Activated T-helper 1 cell treated with anti-CD3 and anti-CD28 coated beads, Interleukin-12 subunit alpha, Interleukin-12 subunit beta, Interleukin-2, Interleukin-4 antibody, amounts not matched to agents 30 ng/mL and 10 ng/mL and 1 ng/mL, durations not matched to agents 14 hours and 24 hours and 36 hours (primary cell): ENCODE measurements around the gene GALNS. TPM values are rescaled to one million over a fixed set of nuclear protein-coding genes. Genes with fewer than 3 reads are reported as not detected.

Experiments
- DNase-seq: peaks from one replicate; pipeline ENCODE4 v3.0.0; 2021; ENCODE audit warnings: low spot score
- H3K27ac Mint-ChIP-seq: one replicate; pipeline ENCODE4 v1.8.0; 2021; ENCODE audit warnings: mild to moderate bottlenecking, mixed read lengths
- H3K27me3 Mint-ChIP-seq: one replicate; pipeline ENCODE4 v1.8.0; 2022; ENCODE audit warnings: mild to moderate bottlenecking, moderate library complexity, mixed read lengths; ENCODE audit not compliant: insufficient read depth
- H3K36me3 Mint-ChIP-seq: one replicate; pipeline ENCODE4 v1.8.0; 2021; ENCODE audit warnings: low read depth, mixed read lengths
- H3K4me1 Mint-ChIP-seq: one replicate; pipeline ENCODE4 v1.8.0; 2021; ENCODE audit warnings: low read depth, mixed read lengths
- H3K4me3 Mint-ChIP-seq: one replicate; pipeline ENCODE4 v1.8.0; 2021; ENCODE audit warnings: mild to moderate bottlenecking, moderate library complexity, mixed read lengths
- H3K9me3 Mint-ChIP-seq: one replicate; pipeline ENCODE4 v1.8.0; 2021; ENCODE audit warnings: mixed read lengths
- intact Hi-C: fragments of 100-400 bp; cut with micrococcal nuclease; formaldehyde crosslinking; loops from one replicate; pipeline ENCODE4 v1.15.1; 2024
- total RNA-seq: library from RNA; stranded (reverse); gene quantifications from 2 replicates; pipeline ENCODE4 v1.2.3, GENCODE V29; 2022

The GALNS gene
- total RNA-seq, 1 donor from 2014 or later = 21.9 TPM

GRCh38 chr16:88840600-88841215 lies 16.0 kb downstream of the GALNS start:
- Mint-ChIP-seq H3K9me3 (no peaks in the 10 kb centered on the region), H3K4me1 (no peaks in the 10 kb centered on the region), H3K36me3 (no peaks in the 10 kb centered on the region), H3K27ac (no peak overlapping the region), H3K27me3 (no peaks in the 10 kb centered on the region), H3K4me3 (no peak overlapping the region)
- intact Hi-C loops = no loop called here
- DNase-seq = no peak

GRCh38 chr16:88839745-88840599 lies 16.8 kb downstream of the GALNS start:
- no peak for DNase-seq
- Mint-ChIP-seq H3K27ac (no peak overlapping the region), H3K27me3 (no peaks in the 10 kb centered on the region), H3K9me3 (no peaks in the 10 kb centered on the region), H3K4me1 (no peaks in the 10 kb centered on the region), H3K4me3 (no peak overlapping the region), H3K36me3 (no peaks in the 10 kb centered on the region)
- intact Hi-C loops = no loop called here

- Mint-ChIP-seq H3K4me1 (no peaks in the 10 kb centered on the region), H3K36me3 (no peaks in the 10 kb centered on the region), H3K27me3 (no peaks in the 10 kb centered on the region), H3K27ac (no peak overlapping the region), H3K4me3 (no peak overlapping the region), H3K9me3 (no peaks in the 10 kb centered on the region)
- DNase-seq = no peak
- intact Hi-C loops = no loop called here
Measured at GRCh38 chr16:88839026-88839529, 17.7 kb downstream of the GALNS start.

- intact Hi-C loops = no loop called here
- H3K36me3 Mint-ChIP-seq = no peaks in the 10 kb centered on the region
- no peak for DNase-seq
- H3K9me3 Mint-ChIP-seq = no peaks in the 10 kb centered on the region
- H3K4me1 Mint-ChIP-seq = no peaks in the 10 kb centered on the region
- H3K27me3 Mint-ChIP-seq = no peaks in the 10 kb centered on the region
- no peak overlapping the region for H3K27ac Mint-ChIP-seq
- H3K4me3 Mint-ChIP-seq = no peak overlapping the region
Measured at GRCh38 chr16:88838566-88838965, 18.2 kb downstream of the GALNS start.

GRCh38 chr16:88837806-88838205 lies 18.9 kb downstream of the GALNS start:
- no peak for DNase-seq
- Mint-ChIP-seq H3K4me1 (no peaks in the 10 kb centered on the region), H3K27ac (no peak overlapping the region), H3K27me3 (no peaks in the 10 kb centered on the region), H3K9me3 (no peaks in the 10 kb centered on the region), H3K36me3 (no peaks in the 10 kb centered on the region), H3K4me3 (no peak overlapping the region)
- intact Hi-C loops = no loop called here

- Mint-ChIP-seq H3K27me3 (no peaks in the 10 kb centered on the region), H3K4me1 (no peaks in the 10 kb centered on the region), H3K27ac (no peak overlapping the region), H3K36me3 (no peaks in the 10 kb centered on the region), H3K4me3 (no peak overlapping the region), H3K9me3 (no peaks in the 10 kb centered on the region)
- no peak for DNase-seq
- intact Hi-C loops = no loop called here
Measured at GRCh38 chr16:88836791-88837190, 20.0 kb downstream of the GALNS start.

- DNase-seq = no peak
- no peak overlapping the region for H3K4me3 Mint-ChIP-seq
- intact Hi-C loops = no loop called here
- H3K4me1 Mint-ChIP-seq = no peaks in the 10 kb centered on the region
- H3K27ac Mint-ChIP-seq = no peak overlapping the region
- no peaks in the 10 kb centered on the region for H3K36me3 Mint-ChIP-seq
- H3K27me3 Mint-ChIP-seq = no peaks in the 10 kb centered on the region
- no peaks in the 10 kb centered on the region for H3K9me3 Mint-ChIP-seq
Measured at GRCh38 chr16:88835818-88836217, 20.9 kb downstream of the GALNS start.

GRCh38 chr16:88835383-88835782 lies 21.4 kb downstream of the GALNS start:
- intact Hi-C loops = no loop called here
- DNase-seq = no peak
- Mint-ChIP-seq H3K27me3 (no peaks in the 10 kb centered on the region), H3K4me3 (no peak overlapping the region), H3K27ac (no peak overlapping the region), H3K9me3 (no peaks in the 10 kb centered on the region), H3K4me1 (no peaks in the 10 kb centered on the region), H3K36me3 (no peaks in the 10 kb centered on the region)

- Mint-ChIP-seq H3K36me3 (no peaks in the 10 kb centered on the region), H3K4me3 (no peak overlapping the region), H3K9me3 (no peaks in the 10 kb centered on the region), H3K27ac (no peak overlapping the region), H3K4me1 (no peaks in the 10 kb centered on the region), H3K27me3 (no peaks in the 10 kb centered on the region)
- intact Hi-C loops = no loop called here
- no peak for DNase-seq
Measured at GRCh38 chr16:88834670-88835069, 22.1 kb downstream of the GALNS start.

GRCh38 chr16:88833086-88833485 lies 23.7 kb downstream of the GALNS start:
- intact Hi-C loops = no loop called here
- Mint-ChIP-seq H3K36me3 (no peaks in the 10 kb centered on the region), H3K27ac (no peak overlapping the region), H3K9me3 (no peaks in the 10 kb centered on the region), H3K4me3 (no peak overlapping the region), H3K27me3 (no peaks in the 10 kb centered on the region), H3K4me1 (no peaks in the 10 kb centered on the region)
- DNase-seq = no peak

GRCh38 chr16:88831838-88832237 lies 24.9 kb downstream of the GALNS start:
- no peaks in the 10 kb centered on the region for H3K36me3 Mint-ChIP-seq
- DNase-seq = no peak
- H3K9me3 Mint-ChIP-seq = no peaks in the 10 kb centered on the region

GRCh38 chr16:88830783-88831182 lies 26.0 kb downstream of the GALNS start:
- no peaks in the 10 kb centered on the region for H3K4me1 Mint-ChIP-seq
- no peak overlapping the region for H3K27ac Mint-ChIP-seq
- H3K4me3 Mint-ChIP-seq = no peak overlapping the region
- H3K36me3 Mint-ChIP-seq = no peaks in the 10 kb centered on the region
- intact Hi-C loops = no loop called here
- H3K9me3 Mint-ChIP-seq = no peaks in the 10 kb centered on the region
- no peaks in the 10 kb centered on the region for H3K27me3 Mint-ChIP-seq
- DNase-seq = no peak

More at GRCh38 chr16:88831838-88832237, 24.9 kb downstream of the GALNS start:
- intact Hi-C loops = no loop called here
- H3K27ac Mint-ChIP-seq = no peak overlapping the region
- no peak overlapping the region for H3K4me3 Mint-ChIP-seq
- no peaks in the 10 kb centered on the region for H3K4me1 Mint-ChIP-seq
- no peaks in the 10 kb centered on the region for H3K27me3 Mint-ChIP-seq

- Mint-ChIP-seq H3K4me3 (no peak overlapping the region), H3K4me1 (no peaks in the 10 kb centered on the region), H3K27ac (no peak overlapping the region), H3K36me3 (no peaks in the 10 kb centered on the region), H3K27me3 (no peaks in the 10 kb centered on the region), H3K9me3 (no peaks in the 10 kb centered on the region)
- intact Hi-C loops = no loop called here
- DNase-seq = no peak
Measured at GRCh38 chr16:88830258-88830657, 26.5 kb downstream of the GALNS start.
